ENCODE data around the gene NRF1.

The NRF1 gene

GRCh38 chr7:129751916-129752315 is 140.4 kb downstream of the NRF1 start:
- TF ChIP-seq EZH2 (IDR thresholded peaks at IDR 0.05; ENCODE audit: borderline replicate concordance, low read length), result no peak
- TF ChIP-seq CTCF (IDR thresholded peaks at IDR 0.05; ENCODE audit: low read length), result no peak
- no peaks in the 10 kb centered on the region for H3K9me3 ChIP-seq (ENCODE audit: low read length)
- no peak overlapping the region for H3K4me2 ChIP-seq (ENCODE audit: low read length)

GRCh38 chr7:129752760-129753159 is 141.2 kb downstream of the NRF1 start:
- no peaks in the 10 kb centered on the region for H4K20me1 ChIP-seq (ENCODE audit: insufficient read depth, low read length)
- H3K9ac ChIP-seq (ENCODE audit: low read length), result no peak overlapping the region
- no peaks in the 10 kb centered on the region for H3K9me2 ChIP-seq (ENCODE audit: low read depth, low read length)
- H3K4me3 ChIP-seq (ENCODE audit: low read depth, low read length, poor library complexity, severe bottlenecking), result no peak overlapping the region
- no peaks in the 10 kb centered on the region for H3K79me2 ChIP-seq (ENCODE audit: insufficient read depth, low read length)
- H3K27ac ChIP-seq (ENCODE audit: low read depth, low read length, poor library complexity, severe bottlenecking), result no peak overlapping the region
- no peaks in the 10 kb centered on the region for H3K27me3 ChIP-seq (ENCODE audit: insufficient read depth, low read length)
- H3K36me3 ChIP-seq (ENCODE audit: insufficient read depth, low read length), result peaks cover 10% of the 10 kb centered on the region
- H3F3A ChIP-seq (ENCODE audit: insufficient read depth, low read length), result no peaks in the 10 kb centered on the region
- no peak overlapping the region for H3K4me2 ChIP-seq (ENCODE audit: low read length)
- TF ChIP-seq CTCF (IDR thresholded peaks at IDR 0.05; ENCODE audit: low read length) (no peak), EZH2 (IDR thresholded peaks at IDR 0.05; ENCODE audit: borderline replicate concordance, low read length) (no peak)
- H3K4me1 ChIP-seq (ENCODE audit: insufficient read depth, low read length, severe bottlenecking), result no peaks in the 10 kb centered on the region
- H2AFZ ChIP-seq (ENCODE audit: low read length), result no peak overlapping the region
- H3K9me3 ChIP-seq (ENCODE audit: low read length), result no peaks in the 10 kb centered on the region

More at GRCh38 chr7:129751916-129752315, 140.4 kb downstream of the NRF1 start:
- Histone ChIP-seq H3K79me2 (ENCODE audit: insufficient read depth, low read length) (no peaks in the 10 kb centered on the region), H3K36me3 (ENCODE audit: insufficient read depth, low read length) (peaks cover 17% of the 10 kb centered on the region), H2AFZ (ENCODE audit: low read length) (no peak overlapping the region), H3K9me2 (ENCODE audit: low read depth, low read length) (no peaks in the 10 kb centered on the region), H3K4me1 (ENCODE audit: insufficient read depth, low read length, severe bottlenecking) (no peaks in the 10 kb centered on the region), H4K20me1 (ENCODE audit: insufficient read depth, low read length) (no peaks in the 10 kb centered on the region), H3F3A (ENCODE audit: insufficient read depth, low read length) (no peaks in the 10 kb centered on the region), H3K27ac (ENCODE audit: low read depth, low read length, poor library complexity, severe bottlenecking) (no peak overlapping the region), H3K9ac (ENCODE audit: low read length) (no peak overlapping the region), H3K27me3 (ENCODE audit: insufficient read depth, low read length) (no peaks in the 10 kb centered on the region), H3K4me3 (ENCODE audit: low read depth, low read length, poor library complexity, severe bottlenecking) (no peak overlapping the region)

- Histone ChIP-seq H3K9me3 (ENCODE audit: low read length) (no peaks in the 10 kb centered on the region), H2AFZ (ENCODE audit: low read length) (no peak overlapping the region), H3K27ac (ENCODE audit: low read depth, low read length, poor library complexity, severe bottlenecking) (no peak overlapping the region), H4K20me1 (ENCODE audit: insufficient read depth, low read length) (no peaks in the 10 kb centered on the region), H3K27me3 (ENCODE audit: insufficient read depth, low read length) (no peaks in the 10 kb centered on the region), H3K9me2 (ENCODE audit: low read depth, low read length) (no peaks in the 10 kb centered on the region), H3K9ac (ENCODE audit: low read length) (no peak overlapping the region), H3K4me1 (ENCODE audit: insufficient read depth, low read length, severe bottlenecking) (no peaks in the 10 kb centered on the region), H3K4me2 (ENCODE audit: low read length) (no peak overlapping the region), H3K79me2 (ENCODE audit: insufficient read depth, low read length) (no peaks in the 10 kb centered on the region), H3F3A (ENCODE audit: insufficient read depth, low read length) (no peaks in the 10 kb centered on the region), H3K36me3 (ENCODE audit: insufficient read depth, low read length) (peaks cover 10% of the 10 kb centered on the region; the same call in 1 of the 2 replicates), H3K4me3 (ENCODE audit: low read depth, low read length, poor library complexity, severe bottlenecking) (no peak overlapping the region)
- no peak for TF ChIP-seq CTCF (IDR thresholded peaks at IDR 0.05; ENCODE audit: low read length)
- no peak for TF ChIP-seq EZH2 (IDR thresholded peaks at IDR 0.05; ENCODE audit: borderline replicate concordance, low read length)
Observed at GRCh38 chr7:129754406-129754805, 142.9 kb downstream of the NRF1 start.
